Liver (tissue), 9 donors: ENCODE data around the gene NINJ1. TPM values are rescaled to one million over a fixed set of nuclear protein-coding genes. Genes with fewer than 3 reads are reported as not detected.

Experiments used
- DNase-seq: peaks from one replicate; pipeline ENCODE4 v3.0.0-alpha.2; 2017; ENCODE audit warnings: low spot score
- H3K27ac ChIP-seq, 2 donors: one replicate each; pipeline ENCODE4 v1.7.0; 2013; ENCODE audit warnings: inconsistent platforms in 2 of 2, low read length in 2 of 2, control low read depth in 1 of 2, low read depth in 1 of 2, mild to moderate bottlenecking in 1 of 2
- H3K27me3 ChIP-seq, 4 donors: one replicate each; pipeline versions ENCODE4 v1.6.1 to v1.7.0; 2013; ENCODE audit warnings: low read length in 3 of 4, inconsistent platforms in 1 of 4, mild to moderate bottlenecking in 1 of 4, moderate library complexity in 1 of 4; ENCODE audit not compliant: control insufficient read depth in 4 of 4, insufficient read depth in 4 of 4
- H3K36me3 ChIP-seq, 4 donors: one replicate each; pipeline versions ENCODE4 v1.6.1 to v1.7.0; 2013; ENCODE audit warnings: low read length in 3 of 4, mild to moderate bottlenecking in 3 of 4, low read depth in 1 of 4, moderate library complexity in 1 of 4; ENCODE audit not compliant: control insufficient read depth in 4 of 4, insufficient read depth in 3 of 4
- H3K4me1 ChIP-seq, 4 donors: one replicate each; pipeline versions ENCODE4 v1.6.1 to v1.7.0; 2013; ENCODE audit warnings: low read length in 3 of 4, mild to moderate bottlenecking in 3 of 4, moderate library complexity in 1 of 4; ENCODE audit not compliant: control insufficient read depth in 4 of 4, insufficient read depth in 4 of 4
- H3K4me3 ChIP-seq, 3 donors: one replicate each; pipeline versions ENCODE4 v1.6.1 to v1.7.0; 2013; ENCODE audit warnings: low read length in 3 of 3, control low read depth in 1 of 3, low read depth in 1 of 3, mild to moderate bottlenecking in 1 of 3
- H3K9ac ChIP-seq, 2 donors: one replicate each; pipeline ENCODE4 v1.7.0; 2013; ENCODE audit warnings: low read length in 2 of 2, mild to moderate bottlenecking in 2 of 2, moderate library complexity in 2 of 2, control low read depth in 1 of 2, low read depth in 1 of 2
- H3K9me3 ChIP-seq, 4 donors: one replicate each; pipeline versions ENCODE4 v1.6.1 to v1.7.0; 2013; ENCODE audit warnings: low read length in 3 of 4; ENCODE audit not compliant: control insufficient read depth in 4 of 4
- ATF3 ChIP-seq: IDR thresholded peaks from 2 replicates; pipeline ENCODE4 v1.6.1; 2016; ENCODE audit warnings: antibody characterized with exemption
- CTCF ChIP-seq: fragments of 150-350 bp; IDR thresholded peaks from 2 replicates; pipeline ENCODE4 v1.5.1; 2017; ENCODE audit warnings: improper control_type of control experiment, low read depth, low read length; ENCODE audit not compliant: missing input control
- FOXA1 ChIP-seq: IDR thresholded peaks from 2 replicates; pipeline ENCODE4 v1.6.1; 2016; ENCODE audit warnings: antibody characterized with exemption
- FOXA2 ChIP-seq: IDR thresholded peaks from 2 replicates; pipeline ENCODE4 v1.6.1; 2016; ENCODE audit warnings: antibody characterized with exemption
- GABPA ChIP-seq, 2 donors: IDR thresholded peaks in 1 of 2; conservative IDR thresholded peaks in 1 of 2; 2 replicates each; pipeline ENCODE4 v1.6.1; 2016; ENCODE audit warnings: antibody characterized with exemption in 2 of 2, mild to moderate bottlenecking in 1 of 2, moderate library complexity in 1 of 2
- HNF4A ChIP-seq, 2 donors: conservative IDR thresholded peaks; 2 replicates each; pipeline ENCODE4 v1.6.1; 2016; ENCODE audit warnings: antibody characterized with exemption in 2 of 2, mild to moderate bottlenecking in 2 of 2
- HNF4G ChIP-seq: IDR thresholded peaks from 2 replicates; pipeline ENCODE4 v1.6.1; 2016; ENCODE audit warnings: antibody characterized with exemption
- JUND ChIP-seq, 2 donors: IDR thresholded peaks; 2 replicates each; pipeline ENCODE4 v1.6.1; 2016; ENCODE audit warnings: antibody characterized with exemption in 2 of 2
- MAX ChIP-seq: IDR thresholded peaks from 2 replicates; pipeline ENCODE4 v1.6.1; 2016; ENCODE audit warnings: antibody characterized with exemption
- NR2F2 ChIP-seq: IDR thresholded peaks from 2 replicates; pipeline ENCODE4 v1.6.1; 2016; ENCODE audit warnings: antibody characterized with exemption
- RAD21 ChIP-seq, 2 donors: IDR thresholded peaks; 2 replicates each; pipeline ENCODE4 v1.6.1; 2016; ENCODE audit warnings: antibody characterized with exemption in 2 of 2, mild to moderate bottlenecking in 2 of 2
- REST ChIP-seq: IDR thresholded peaks from 2 replicates; pipeline ENCODE4 v1.6.1; 2016; ENCODE audit warnings: antibody characterized with exemption, mild to moderate bottlenecking
- RXRA ChIP-seq, 2 donors: IDR thresholded peaks; 2 replicates each; pipeline ENCODE4 v1.6.1; 2017 to 2018; ENCODE audit warnings: antibody characterized with exemption in 2 of 2, mild to moderate bottlenecking in 1 of 2
- SP1 ChIP-seq: IDR thresholded peaks from 2 replicates; pipeline ENCODE4 v1.6.1; 2018; ENCODE audit warnings: antibody characterized with exemption, mild to moderate bottlenecking
- TAF1 ChIP-seq: conservative IDR thresholded peaks from 2 replicates; pipeline ENCODE4 v1.6.1; 2016; ENCODE audit warnings: antibody characterized with exemption, mild to moderate bottlenecking
- YY1 ChIP-seq: IDR thresholded peaks from 2 replicates; pipeline ENCODE4 v1.6.1; 2016; ENCODE audit warnings: antibody characterized with exemption, mild to moderate bottlenecking
- ZBTB33 ChIP-seq: IDR thresholded peaks from 2 replicates; pipeline ENCODE4 v1.6.1; 2016; ENCODE audit warnings: antibody characterized with exemption
- WGBS: extraction: QIAGEN DNeasy Blood & Tissue Kit; methylation state at CpG from one replicate; pipeline ENCODE4 v1.1.7; 2013; 5-methylcytosine and 5-hydroxymethylcytosine counted together
- polyA plus RNA-seq, 2 donors: library from polyadenylated mRNA; stranded (reverse) in 1 of 2; unstranded in 1 of 2; fragments of 200-250 nt in 1 of 2; fragments of >200 nt in 1 of 2; fragmentation: Nextera tagmentation in 1 of 2; extraction: Ambion mirVana in 1 of 2; gene quantifications; one replicate each; pipeline versions ENCODE4 v1.2.1 to v1.2.3, GENCODE V29; 2013 to 2015
- total RNA-seq, 2 donors: library from RNA; depleted of rRNA; stranded (reverse); fragments of >200 nt; gene quantifications; one replicate each; pipeline ENCODE4 v1.2.3, GENCODE V29; 2014
- donor health status: healthy.
- donor health status: healthy.
- donor health status: healthy.
- donor health status: healthy.
- donor health status: healthy.

The NINJ1 gene
- total and polyA plus RNA-seq, 4 donors: 31.2 to 72.1 (median 55.2) TPM

- H3K27me3 ChIP-seq: no peaks in the 10 kb centered on the region
- peaks cover 0 to 11% (median 11%) of the 10 kb centered on the region in 4 donors for H3K4me1 ChIP-seq
- peaks cover 0 to 4% (median 0%) of the 10 kb centered on the region in 4 donors for H3K36me3 ChIP-seq
- no peak overlapping the region for H3K9ac ChIP-seq
- no peaks in the 10 kb centered on the region for H3K9me3 ChIP-seq
- no peak for DNase-seq
- TF ChIP-seq JUND (IDR thresholded peaks at IDR 0.05) (no peak), FOXA1 (no peak), GABPA (IDR thresholded peaks at IDR 0.05 in 1 of 2, conservative IDR thresholded peaks at IDR 0.05 in 1 of 2) (no peak), SP1 (no peak), RAD21 (IDR thresholded peaks at IDR 0.05) (no peak), REST (no peak), RXRA (IDR thresholded peaks at IDR 0.05) (no peak), TAF1 (no peak), HNF4G (no peak), MAX (no peak)
- no peak overlapping the region for H3K4me3 ChIP-seq
- peak overlapping the region; percentile 1 to 57 for H3K27ac ChIP-seq
- WGBS: 90% methylated on average over 5 of the region's 5 CpGs
These were observed 19.1 kb downstream of the NINJ1 start for GRCh38 chr9:93114984-93115335.

- Histone ChIP-seq H3K9ac (no peak overlapping the region), H3K4me1 (peaks cover 0 to 8% (median 6%) of the 10 kb centered on the region in 4 donors), H3K9me3 (no peaks in the 10 kb centered on the region), H3K4me3 (no peak overlapping the region), H3K27ac (peak overlapping the region; percentile 18 to 66), H3K27me3 (no peaks in the 10 kb centered on the region), H3K36me3 (peaks cover 0 to 4% (median 0%) of the 10 kb centered on the region in 4 donors)
- DNase-seq: no peak
- 86% methylated on average over 17 of the region's 17 CpGs for WGBS
- TF ChIP-seq NR2F2: no peak
These were observed 19.7 kb downstream of the NINJ1 start for GRCh38 chr9:93114169-93114983.

GRCh38 chr9:93112864-93113389 lies 21.1 kb downstream of the NINJ1 start:
- H3K36me3 ChIP-seq: peaks cover 0 to 4% (median 0%) of the 10 kb centered on the region in 4 donors
- H3K4me3 ChIP-seq: no peak overlapping the region
- H3K9me3 ChIP-seq: no peaks in the 10 kb centered on the region
- H3K9ac ChIP-seq: no peak overlapping the region
- H3K27me3 ChIP-seq: no peaks in the 10 kb centered on the region
- H3K27ac ChIP-seq: peak overlapping the region; percentile 38 to 51
- no peak for DNase-seq
- 88% methylated on average over 13 of the region's 13 CpGs for WGBS
- TF ChIP-seq SP1 (no peak), ZBTB33 (no peak), YY1 (no peak), ATF3 (no peak), MAX (no peak), RXRA (IDR thresholded peaks at IDR 0.05) (no peak), HNF4A (conservative IDR thresholded peaks at IDR 0.05) (no peak), FOXA2 (no peak), FOXA1 (no peak), CTCF (no peak)
- H3K4me1 ChIP-seq: peaks cover 0 to 9% (median 6%) of the 10 kb centered on the region in 4 donors
